ENCODE data around the gene RAP1GAP2.

GRCh38 chr17:2929881-2930533 is 133.8 kb downstream of the RAP1GAP2 start:
- TF ChIP-seq CTCF (IDR thresholded peaks at IDR 0.05) (peak in 3 of 4 experiments; percentile 31 to 61 (median 36)), POLR2AphosphoS5 (IDR thresholded peaks at IDR 0.05) (no peak), EP300 (IDR thresholded peaks at IDR 0.05) (no peak), POLR2A (IDR thresholded peaks at IDR 0.05) (no peak)

Measured in sigmoid colon (tissue), 4 donors.